CD4-positive, alpha-beta T cell (primary cell): Measurements from ENCODE around the gene TOMM40L. TPM values are rescaled to one million over a fixed set of nuclear protein-coding genes. Genes with fewer than 3 reads are reported as not detected.
"Not testable (repeated sequence)": the region's sequence is repeated elsewhere in the genome, so short reads cannot be mapped to it uniquely, and the experiment has no call there.

Experiments
- ATAC-seq: fragments of 200-7000 bp; cut with Tn5 transposase; one replicate; pipeline ENCODE4 v1.10.0; 2022; ENCODE audit warnings: mild to moderate bottlenecking; ENCODE audit not compliant: poor library complexity
- CTCF ChIA-PET: fragments of 350-600 bp; sonication (Branson Sonifier 250); formaldehyde crosslinking; loops from one replicate; lab custom pipeline; 2021; ENCODE audit warnings: antibody characterized with exemption, inconsistent platforms; lab: Charles Lee
- POLR2A ChIA-PET: fragments of 350-600 bp; sonication (Branson Sonifier 250); formaldehyde crosslinking; loops from one replicate; lab custom pipeline; 2021; ENCODE audit warnings: antibody characterized with exemption, inconsistent platforms; lab: Charles Lee
- DNase-seq, 14 experiments: peaks; one replicate each; pipeline ENCODE4 v3.0.0-alpha.2; 2013 to 2020; ENCODE audit warnings: mixed read lengths in 2 of 14
- H3K27ac ChIP-seq, 2 donors: one replicate each; pipeline versions ENCODE4 v1.5.1 to v1.7.0; 2013; ENCODE audit warnings: low read length in 2 of 2, low read depth in 1 of 2, mild to moderate bottlenecking in 1 of 2
- H3K27me3 ChIP-seq, 2 experiments: 1 replicate in 1 of 2; 2 replicates in 1 of 2; pipeline versions ENCODE4 v1.6.1 to v1.7.0; 2013; ENCODE audit warnings: low read length in 2 of 2, control low read depth in 1 of 2, mild to moderate bottlenecking in 1 of 2, moderate library complexity in 1 of 2; ENCODE audit not compliant: insufficient read depth in 2 of 2, control insufficient read depth in 1 of 2
- H3K36me3 ChIP-seq: one replicate; pipeline ENCODE4 v1.6.1; 2013; ENCODE audit warnings: low read length, control low read depth; ENCODE audit not compliant: insufficient read depth
- H3K4me1 ChIP-seq: one replicate; pipeline ENCODE4 v1.6.1; 2013; ENCODE audit warnings: low read length, control low read depth; ENCODE audit not compliant: insufficient read depth
- H3K4me3 ChIP-seq: one replicate; pipeline ENCODE4 v1.5.1; 2013; ENCODE audit warnings: mild to moderate bottlenecking, low read length, moderate library complexity
- H3K9me3 ChIP-seq, 2 experiments: 1 replicate in 1 of 2; 2 replicates in 1 of 2; pipeline versions ENCODE4 v1.6.1 to v1.7.0; 2013; ENCODE audit warnings: low read length in 2 of 2, mild to moderate bottlenecking in 2 of 2, control low read depth in 1 of 2, moderate library complexity in 1 of 2; ENCODE audit not compliant: control insufficient read depth in 1 of 2, insufficient read depth in 1 of 2
- H3K27ac Mint-ChIP-seq: one replicate; pipeline ENCODE4 v1.8.0; 2020; ENCODE audit warnings: mixed read lengths
- H3K27me3 Mint-ChIP-seq: one replicate; pipeline ENCODE4 v1.8.0; 2021; ENCODE audit warnings: mixed read lengths
- H3K36me3 Mint-ChIP-seq: one replicate; pipeline ENCODE4 v1.8.0; 2021; ENCODE audit warnings: low read depth, mixed read lengths
- H3K4me1 Mint-ChIP-seq: one replicate; pipeline ENCODE4 v1.8.0; 2021; ENCODE audit warnings: low read depth, mixed read lengths
- H3K4me3 Mint-ChIP-seq: one replicate; pipeline ENCODE4 v1.8.0; 2020; ENCODE audit warnings: mild to moderate bottlenecking, mixed read lengths
- H3K9me3 Mint-ChIP-seq: one replicate; pipeline ENCODE4 v1.8.0; 2020; ENCODE audit warnings: mixed read lengths
- intact Hi-C, 2 experiments: fragments of 100-400 bp; cut with DNase I in 1 of 2; cut with micrococcal nuclease in 1 of 2; formaldehyde crosslinking; loops; one replicate each; pipeline versions ENCODE4 v1.15.1 to v1.9.0; 2023 to 2025; cut with DNase I, micrococcal nuclease
- total RNA-seq, 174 experiments: library from RNA in 2 of 174; stranded (reverse) in 2 of 174; gene quantifications; one replicate each; pipeline ENCODE4 v1.2.3 and lab custom pipeline; 2021 to 2026
- TF ChIP-seq, protein P1 (sequence below): fragments of 200-600 bp; IDR thresholded peaks from one replicate; pipeline ENCODE4 v1.8.0; 2022; ENCODE audit warnings: antibody characterized with exemption, mild to moderate bottlenecking

TOMM40L gene
- total RNA-seq, 2 experiments from 2014 or later: 3.2 to 4.1 TPM

DNA sequence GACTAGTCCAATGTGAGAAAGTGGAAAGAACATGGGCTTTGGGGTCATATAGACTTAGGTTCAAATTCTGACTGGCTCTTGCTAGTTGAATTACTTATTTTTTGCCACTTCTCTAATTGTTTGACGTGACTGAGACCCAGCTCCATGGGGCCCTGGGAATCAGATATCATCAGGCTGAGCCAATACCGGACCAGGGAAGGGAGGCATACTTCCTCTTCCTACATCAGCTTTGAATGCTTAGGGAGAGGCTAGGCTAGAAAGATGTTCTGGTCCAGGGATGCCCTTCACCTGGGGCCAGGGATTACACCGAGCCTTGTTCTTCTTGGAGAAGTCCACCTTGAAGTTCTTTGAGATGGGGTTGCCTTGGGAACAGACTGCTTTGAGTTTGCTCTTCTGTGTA is 15.8 kb downstream of the TOMM40L start:
- Mint-ChIP-seq H3K4me3 (no peak overlapping the region), H3K36me3 (no peaks in the 10 kb centered on the region), H3K4me1 (no peaks in the 10 kb centered on the region), H3K27ac (no peak overlapping the region), H3K27me3 (peaks cover 10% of the 10 kb centered on the region), H3K9me3 (no peaks in the 10 kb centered on the region)
- intact Hi-C loops: no loop called here
- no peaks in the 10 kb centered on the region for H3K27me3 ChIP-seq
- ATAC-seq: no peak
- no peak for DNase-seq
- no peaks in the 10 kb centered on the region for H3K9me3 ChIP-seq
- POLR2A ChIA-PET: no interaction called here
- no peak overlapping the region for H3K27ac ChIP-seq
- TF ChIP-seq, protein P1, sequence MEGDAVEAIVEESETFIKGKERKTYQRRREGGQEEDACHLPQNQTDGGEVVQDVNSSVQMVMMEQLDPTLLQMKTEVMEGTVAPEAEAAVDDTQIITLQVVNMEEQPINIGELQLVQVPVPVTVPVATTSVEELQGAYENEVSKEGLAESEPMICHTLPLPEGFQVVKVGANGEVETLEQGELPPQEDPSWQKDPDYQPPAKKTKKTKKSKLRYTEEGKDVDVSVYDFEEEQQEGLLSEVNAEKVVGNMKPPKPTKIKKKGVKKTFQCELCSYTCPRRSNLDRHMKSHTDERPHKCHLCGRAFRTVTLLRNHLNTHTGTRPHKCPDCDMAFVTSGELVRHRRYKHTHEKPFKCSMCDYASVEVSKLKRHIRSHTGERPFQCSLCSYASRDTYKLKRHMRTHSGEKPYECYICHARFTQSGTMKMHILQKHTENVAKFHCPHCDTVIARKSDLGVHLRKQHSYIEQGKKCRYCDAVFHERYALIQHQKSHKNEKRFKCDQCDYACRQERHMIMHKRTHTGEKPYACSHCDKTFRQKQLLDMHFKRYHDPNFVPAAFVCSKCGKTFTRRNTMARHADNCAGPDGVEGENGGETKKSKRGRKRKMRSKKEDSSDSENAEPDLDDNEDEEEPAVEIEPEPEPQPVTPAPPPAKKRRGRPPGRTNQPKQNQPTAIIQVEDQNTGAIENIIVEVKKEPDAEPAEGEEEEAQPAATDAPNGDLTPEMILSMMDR: no peak
- H3K4me1 ChIP-seq: no peaks in the 10 kb centered on the region
- no peaks in the 10 kb centered on the region for H3K36me3 ChIP-seq
- no peak overlapping the region for H3K4me3 ChIP-seq
- CTCF ChIA-PET: no interaction called here

DNA sequence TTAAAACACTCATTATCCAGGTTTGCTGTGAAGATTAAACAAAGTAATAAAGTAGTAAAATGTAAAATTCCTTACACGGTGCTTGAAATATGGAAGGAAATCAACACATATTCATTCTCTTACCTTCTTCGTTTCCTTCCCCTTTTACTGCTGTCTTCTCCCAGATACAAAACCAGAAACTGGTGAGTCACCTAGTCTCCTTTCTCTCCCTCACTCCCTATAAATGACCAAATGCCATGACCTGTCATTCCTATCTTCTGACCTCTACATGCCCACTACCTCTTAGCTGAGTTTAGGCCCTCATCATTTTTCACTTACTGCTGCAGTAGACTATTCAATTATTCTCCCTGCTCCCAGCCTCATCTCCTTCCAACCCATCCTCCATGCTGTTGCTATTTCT is 16.5 kb downstream of the TOMM40L start:
- ChIA-PET POLR2A (no interaction called here), CTCF (no interaction called here)
- H3K27me3 Mint-ChIP-seq: peaks cover 10% of the 10 kb centered on the region
- no peak for ATAC-seq
- no peak overlapping the region for H3K27ac Mint-ChIP-seq
- H3K9me3 Mint-ChIP-seq: no peaks in the 10 kb centered on the region
- Histone ChIP-seq H3K4me1 (no peaks in the 10 kb centered on the region), H3K36me3 (no peaks in the 10 kb centered on the region), H3K27me3 (no peaks in the 10 kb centered on the region), H3K9me3 (no peaks in the 10 kb centered on the region), H3K27ac (no peak overlapping the region), H3K4me3 (no peak overlapping the region)
- no peaks in the 10 kb centered on the region for H3K4me1 Mint-ChIP-seq
- TF ChIP-seq, protein P1: no peak
- no peaks in the 10 kb centered on the region for H3K36me3 Mint-ChIP-seq
- DNase-seq: no peak
- H3K4me3 Mint-ChIP-seq: no peak overlapping the region
- intact Hi-C loops: no loop called here

DNA sequence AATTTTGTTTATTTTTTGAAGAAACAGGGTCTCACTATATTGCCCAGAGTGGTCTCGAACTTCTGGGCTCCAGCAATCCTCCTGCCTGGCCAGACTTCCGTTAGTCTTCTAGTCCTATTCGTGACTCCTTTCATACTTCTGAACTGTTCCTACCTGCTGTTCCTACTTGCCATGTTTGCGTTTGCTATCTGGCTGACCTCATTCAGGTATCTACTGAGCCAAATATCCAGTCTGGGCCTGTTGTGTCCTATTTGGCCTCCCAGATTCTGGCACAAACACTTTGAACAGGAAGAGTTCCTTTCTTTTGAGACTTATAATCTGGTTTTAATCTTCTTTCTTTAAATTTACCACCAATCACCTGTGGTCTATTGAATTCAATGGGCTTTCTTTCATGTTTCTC is 19.0 kb downstream of the TOMM40L start:
- Histone ChIP-seq H3K27ac (no peak overlapping the region), H3K4me3 (no peak overlapping the region), H3K4me1 (no peaks in the 10 kb centered on the region), H3K36me3 (no peaks in the 10 kb centered on the region), H3K9me3 (no peaks in the 10 kb centered on the region), H3K27me3 (no peaks in the 10 kb centered on the region)
- intact Hi-C loops: loop anchor here in 1 of 2 experiments (5.0 kb wide), 1 partner anchor 37 kb away; no protein-coding TSS in a partner anchor
- ATAC-seq (no peak), DNase-seq (no peak)
- Mint-ChIP-seq H3K9me3 (no peaks in the 10 kb centered on the region), H3K4me1 (no peaks in the 10 kb centered on the region), H3K36me3 (no peaks in the 10 kb centered on the region), H3K4me3 (no peak overlapping the region), H3K27ac (no peak overlapping the region), H3K27me3 (peaks cover 9% of the 10 kb centered on the region)
- ChIA-PET POLR2A (no interaction called here), CTCF (no interaction called here)
- TF ChIP-seq, protein P1: no peak

DNA sequence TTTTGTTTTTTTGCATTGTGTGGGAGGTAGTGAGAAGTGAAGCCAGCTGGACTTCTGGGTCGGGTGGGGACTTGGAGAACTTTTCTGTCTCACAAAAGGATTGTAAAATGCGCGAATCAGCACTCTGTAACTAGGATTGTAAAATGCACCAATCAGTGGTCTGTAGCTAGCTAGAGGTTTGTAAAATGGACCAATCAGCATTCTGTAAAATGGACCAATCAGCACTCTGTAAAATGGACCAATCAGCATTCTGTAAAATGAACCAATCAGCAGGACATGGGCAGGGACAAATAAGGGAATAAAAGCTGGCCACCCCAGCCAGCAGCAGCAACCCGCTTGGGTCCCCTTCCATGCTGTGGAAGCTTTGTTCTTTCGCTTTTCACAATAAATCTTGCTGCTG is 24.2 kb downstream of the TOMM40L start:
- POLR2A ChIA-PET, H3K27me3 Mint-ChIP-seq, H3K4me1 ChIP-seq, H3K36me3 Mint-ChIP-seq, DNase-seq, H3K27me3 ChIP-seq, H3K36me3 ChIP-seq, H3K27ac Mint-ChIP-seq, H3K4me1 Mint-ChIP-seq, ATAC-seq, H3K9me3 ChIP-seq, H3K4me3 Mint-ChIP-seq, intact Hi-C loops, H3K4me3 ChIP-seq, H3K9me3 Mint-ChIP-seq, H3K27ac ChIP-seq: not testable (repeated sequence)
- CTCF ChIA-PET: interaction anchor here (1.3 kb wide), 1 partner anchor 16 kb away, joined by 3 read pairs; no protein-coding TSS in a partner anchor
